Measurements from ENCODE around the gene MARS1. TPM values are rescaled to one million over a fixed set of nuclear protein-coding genes. Genes with fewer than 3 reads are reported as not detected.

MARS1 gene
- total RNA-seq, 3 donors from 2014 or later (not counting 1 experiment from before 2014, with no cell fraction given): 200 to 237 (median 218) TPM

- peaks cover 42% of the 10 kb centered on the region for H3K4me1 ChIP-seq (ENCODE audit: control insufficient read depth, insufficient read depth, low read length)
- H3K9me3 Mint-ChIP-seq: no peaks in the 10 kb centered on the region
- DNase-seq: no peak
- no peak for TF ChIP-seq CTCF (IDR thresholded peaks at IDR 0.05)
- intact Hi-C loops (cut with micrococcal nuclease): no loop called here
- H3K4me3 Mint-ChIP-seq: no peak overlapping the region
- no peak for ATAC-seq
- no peak overlapping the region for H3K27ac ChIP-seq (ENCODE audit: low read length)
- no peaks in the 10 kb centered on the region for H3K9me3 ChIP-seq (ENCODE audit: control insufficient read depth, insufficient read depth, low read length)
- H3K27me3 ChIP-seq (ENCODE audit: control insufficient read depth, insufficient read depth, low read length): no peaks in the 10 kb centered on the region
- no peaks in the 10 kb centered on the region for H3K36me3 Mint-ChIP-seq
- H3K36me3 ChIP-seq (ENCODE audit: control insufficient read depth, insufficient read depth, low read length): no peaks in the 10 kb centered on the region
- H3K27me3 Mint-ChIP-seq (ENCODE audit: low read depth in 2 of 2): no peaks in the 10 kb centered on the region
- no peak overlapping the region for H3K4me3 ChIP-seq (ENCODE audit: low read length)
- H3K27ac Mint-ChIP-seq: peak overlapping the region; percentile 22 to 33
- peaks cover 44 to 53% of the 10 kb centered on the region in 2 donors for H3K4me1 Mint-ChIP-seq
- WGBS (ENCODE audit: insufficient coverage): 71% methylated on average over 5 of the region's 5 CpGs
Observed at GRCh38 chr12:57483466-57483865, 4.4 kb upstream of the MARS1 start.

GRCh38 chr12:57485695-57486094 lies 2.2 kb upstream of the MARS1 start:
- Mint-ChIP-seq H3K36me3 (peaks cover under 1% of the 10 kb centered on the region), H3K4me3 (no peak overlapping the region), H3K4me1 (peaks cover 36 to 42% of the 10 kb centered on the region in 2 donors), H3K27me3 (ENCODE audit: low read depth in 2 of 2) (no peaks in the 10 kb centered on the region), H3K9me3 (no peaks in the 10 kb centered on the region), H3K27ac (no peak overlapping the region)
- TF ChIP-seq CTCF (IDR thresholded peaks at IDR 0.05): no peak
- no peaks in the 10 kb centered on the region for H3K9me3 ChIP-seq (ENCODE audit: control insufficient read depth, insufficient read depth, low read length)
- intact Hi-C loops (cut with micrococcal nuclease): loop anchor here (2.0 kb wide), 1 partner anchor 37 kb away; the partner anchor contains the start of gene MBD6
- ATAC-seq: no peak
- no peak overlapping the region for H3K4me3 ChIP-seq (ENCODE audit: low read length)
- H3K27me3 ChIP-seq (ENCODE audit: control insufficient read depth, insufficient read depth, low read length): no peaks in the 10 kb centered on the region
- no peak for DNase-seq
- no peak overlapping the region for H3K27ac ChIP-seq (ENCODE audit: low read length)
- peaks cover 16% of the 10 kb centered on the region for H3K36me3 ChIP-seq (ENCODE audit: control insufficient read depth, insufficient read depth, low read length)
- H3K4me1 ChIP-seq (ENCODE audit: control insufficient read depth, insufficient read depth, low read length): peaks cover 30% of the 10 kb centered on the region

- intact Hi-C loops (cut with micrococcal nuclease): loop anchor here (1.0 to 2.0 kb wide), 2 partner anchors 8 to 36 kb away; partner anchors contain the start of genes ARHGAP9 and MBD6
- no peaks in the 10 kb centered on the region for H3K27me3 ChIP-seq (ENCODE audit: control insufficient read depth, insufficient read depth, low read length)
Observed at GRCh38 chr12:57487055-57487596, 742 bp upstream of the MARS1 start.

More at GRCh38 chr12:57487055-57487596, 742 bp upstream of the MARS1 start:
- ATAC-seq (no peak), DNase-seq (no peak)
- Histone ChIP-seq H3K9me3 (ENCODE audit: control insufficient read depth, insufficient read depth, low read length) (no peaks in the 10 kb centered on the region), H3K4me1 (ENCODE audit: control insufficient read depth, insufficient read depth, low read length) (peaks cover 20% of the 10 kb centered on the region), H3K36me3 (ENCODE audit: control insufficient read depth, insufficient read depth, low read length) (peaks cover 26% of the 10 kb centered on the region), H3K4me3 (ENCODE audit: low read length) (no peak overlapping the region), H3K27ac (ENCODE audit: low read length) (no peak overlapping the region)
- peaks cover 11% of the 10 kb centered on the region for H3K36me3 Mint-ChIP-seq
- peak overlapping the region; percentile 92 for H3K4me3 Mint-ChIP-seq
- H3K9me3 Mint-ChIP-seq: no peaks in the 10 kb centered on the region
- peaks cover 23 to 34% of the 10 kb centered on the region in 2 donors for H3K4me1 Mint-ChIP-seq
- peak overlapping the region; percentile 88 to 92 for H3K27ac Mint-ChIP-seq
- H3K27me3 Mint-ChIP-seq (ENCODE audit: low read depth in 2 of 2): no peaks in the 10 kb centered on the region
- 94% methylated on average over 26 of the region's 27 CpGs for WGBS (ENCODE audit: insufficient coverage)
- no peak for TF ChIP-seq CTCF (IDR thresholded peaks at IDR 0.05)
